Inflammatory macrophage (primary cell): ENCODE data around the gene KRTAP10-11.
"Not testable (repeated sequence)": the region's sequence is repeated elsewhere in the genome, so short reads cannot be mapped to it uniquely, and the experiment has no call there.

Experiments used
- DNase-seq, 2 donors: peaks; one replicate each; pipeline ENCODE4 v3.0.0-alpha.2; 2020 to 2022

The KRTAP10-11 gene

DNA sequence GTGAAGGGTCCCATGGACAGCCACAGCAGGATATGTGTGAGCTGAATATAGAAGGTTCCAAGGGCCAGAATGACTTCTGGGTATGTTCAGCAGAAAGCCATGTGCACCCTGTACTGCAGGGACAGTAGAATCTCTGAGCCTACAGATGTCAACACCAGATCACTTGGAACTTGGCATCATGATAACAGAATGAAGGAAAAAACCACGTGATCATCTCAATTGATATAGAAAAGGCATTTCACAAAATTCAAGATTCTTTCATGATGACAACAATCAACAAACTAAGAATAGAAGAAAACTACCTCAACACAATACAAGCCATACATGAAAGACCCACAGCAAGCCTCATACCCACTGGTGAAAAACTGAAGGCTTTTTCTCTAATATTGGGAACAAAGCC, 21.4 kb downstream of the KRTAP10-11 start:
- DNase-seq, result no peak

DNA sequence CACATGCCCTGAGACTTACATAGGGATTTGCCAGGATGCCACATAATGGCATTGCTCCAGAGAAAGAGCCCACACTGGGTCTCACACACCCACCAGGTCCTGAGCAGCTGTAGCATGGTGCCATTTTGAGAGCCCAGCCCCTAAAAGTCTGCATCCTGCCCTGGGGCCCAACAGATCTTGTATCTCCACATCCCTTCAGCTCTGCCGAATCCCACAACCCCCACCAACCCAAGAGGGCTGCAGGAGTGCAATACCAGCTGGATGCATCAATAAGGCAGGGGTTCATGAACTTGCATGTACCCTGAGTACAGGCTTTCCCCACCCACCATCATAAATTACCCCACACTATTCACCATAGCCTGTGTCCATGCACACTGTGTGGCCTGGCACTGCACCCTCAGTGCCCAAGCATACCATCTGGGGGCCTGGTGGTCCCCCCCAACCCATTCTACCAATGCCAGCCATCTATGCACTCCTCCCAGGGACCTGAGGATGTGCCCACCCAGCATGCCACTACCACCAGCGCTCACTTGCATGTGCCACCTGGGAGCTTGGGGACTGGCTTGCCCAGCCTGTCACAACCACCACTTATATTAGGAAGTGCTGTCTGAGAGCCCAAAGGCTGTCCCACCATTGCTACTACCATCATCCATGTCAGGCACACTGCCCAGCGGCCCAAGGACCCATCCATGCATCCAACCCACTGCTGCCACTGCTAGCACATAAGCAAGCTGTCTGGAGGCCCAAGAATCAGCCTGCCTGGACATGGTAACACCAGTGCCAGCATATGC, 24.6 kb downstream of the KRTAP10-11 start:
- no peak for DNase-seq

- no peak for DNase-seq
Observed at GRCh38 chr21:44671911-44672310, 25.7 kb downstream of the KRTAP10-11 start.

- DNase-seq, result no peak
Observed at GRCh38 chr21:44677881-44678280, 31.7 kb downstream of the KRTAP10-11 start.

DNA sequence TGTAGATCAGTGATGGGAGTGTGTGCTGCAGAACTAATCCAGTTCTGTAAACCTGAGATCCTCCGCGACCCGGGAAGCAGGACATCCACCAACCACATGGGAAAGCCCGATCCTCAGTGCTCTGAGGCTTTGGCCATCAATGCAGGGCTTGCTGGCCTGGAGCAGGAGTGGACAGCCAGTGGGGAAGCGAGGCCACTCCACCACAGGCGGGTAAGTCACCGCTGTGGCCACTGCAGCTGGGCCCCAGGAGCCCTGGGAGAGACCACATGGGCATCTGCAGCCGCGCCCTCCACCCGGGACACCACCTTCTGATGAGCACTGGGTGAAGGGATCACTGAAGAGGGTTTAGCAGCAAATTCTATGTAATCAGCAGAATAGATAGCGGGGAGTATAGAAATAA, 34.9 kb downstream of the KRTAP10-11 start:
- DNase-seq, result no peak

GRCh38 chr21:44681861-44682579, 35.8 kb downstream of the KRTAP10-11 start, which contains the start of gene KRTAP12-1:
Gene KRTAP12-1, minus strand, starts transcription at chr21:44682163. Its CDS starts 40 bp downstream, at chr21:44682123.
- DNase-seq, result no peak

DNA sequence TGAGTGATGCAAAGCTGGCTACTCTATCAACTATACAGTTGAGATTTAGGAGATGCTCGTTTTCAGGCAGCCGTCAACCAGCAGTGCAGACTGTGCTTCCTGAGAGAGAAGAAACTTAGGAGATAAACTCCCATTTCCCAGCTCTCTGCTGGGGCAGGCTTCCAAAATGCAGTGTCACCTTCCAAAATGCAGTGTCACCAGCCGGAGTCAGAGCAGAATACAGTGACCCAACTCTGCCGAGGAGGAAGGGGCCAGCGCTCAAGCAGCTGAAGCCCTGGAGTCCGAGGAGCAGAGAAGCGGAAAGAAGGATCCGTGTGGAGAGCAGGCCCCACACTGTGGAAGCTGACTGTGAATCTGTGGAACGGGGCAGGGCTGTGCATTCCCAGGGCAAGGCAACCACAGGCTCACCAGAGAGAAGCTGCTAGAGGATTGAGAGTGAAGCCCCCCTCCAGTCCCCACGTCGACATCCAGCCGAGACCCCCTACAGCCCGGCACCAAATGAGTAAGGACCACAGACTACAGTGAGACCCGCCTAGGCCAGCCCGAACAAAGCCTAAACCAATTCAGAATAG, 36.5 kb downstream of the KRTAP10-11 start:
- DNase-seq, result no peak

GRCh38 chr21:44684077-44684476, 37.9 kb downstream of the KRTAP10-11 start:
- DNase-seq, result no peak

- no peak for DNase-seq
Observed at GRCh38 chr21:44684483-44684882, 38.3 kb downstream of the KRTAP10-11 start.

DNA sequence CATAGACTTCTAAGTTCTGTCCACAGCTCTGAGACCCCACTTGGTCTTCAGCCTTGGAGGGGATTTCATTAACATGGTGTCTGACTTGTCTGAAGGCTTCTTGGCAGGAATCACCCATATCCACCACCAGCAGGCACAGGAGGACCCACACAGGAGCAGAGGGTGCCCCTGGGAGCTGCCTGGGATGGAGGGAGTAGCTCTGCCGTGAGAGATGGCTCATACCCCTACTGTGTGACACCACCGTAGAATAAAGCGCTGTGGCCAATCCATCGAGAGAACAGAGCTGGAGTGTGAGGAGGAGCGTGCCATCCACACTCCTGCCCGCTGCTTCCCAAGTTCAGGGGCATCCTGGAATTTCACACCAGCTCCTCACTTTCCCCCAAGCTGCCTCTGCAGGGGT, 38.8 kb downstream of the KRTAP10-11 start:
- DNase-seq, result not testable (repeated sequence)

DNA sequence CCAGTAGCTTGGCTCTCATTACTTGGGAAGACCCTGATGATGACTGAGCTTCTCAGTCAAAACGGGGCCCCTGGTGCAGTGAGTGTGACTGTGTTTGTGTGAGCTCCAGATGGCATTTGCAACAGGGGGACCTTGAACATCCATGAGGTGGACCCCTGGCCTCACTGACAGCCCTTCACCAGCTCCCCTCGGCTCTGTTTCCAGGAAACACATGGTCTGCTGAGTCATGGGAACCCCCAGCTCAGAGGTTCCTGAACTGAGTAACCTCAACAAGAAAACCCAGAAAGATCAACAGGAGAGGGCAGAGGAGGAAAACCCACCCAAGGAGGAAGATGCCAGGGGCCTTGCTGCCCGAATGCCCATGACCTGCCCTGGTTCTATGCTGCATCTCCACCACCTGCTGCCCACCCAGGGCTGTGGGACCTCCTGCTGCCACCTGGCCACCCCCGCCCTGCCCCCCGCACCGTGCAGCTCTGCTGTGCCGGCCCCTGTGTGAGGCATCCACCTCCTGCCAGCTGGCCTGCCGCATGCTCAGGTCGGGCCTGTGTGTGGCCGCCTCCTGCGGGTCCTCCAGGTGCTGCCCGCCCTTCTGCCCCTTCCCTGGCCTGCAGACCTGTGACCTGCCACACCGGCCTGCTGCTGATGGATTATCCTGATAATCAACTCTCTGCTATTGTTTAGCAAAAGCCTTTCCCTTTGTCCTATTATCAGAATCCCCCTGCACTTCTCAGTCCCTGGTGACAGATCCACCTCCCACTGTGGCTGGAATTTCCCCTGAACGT, 40.0 kb downstream of the KRTAP10-11 start:
- no peak for DNase-seq

GRCh38 chr21:44686843-44687561, 40.8 kb downstream of the KRTAP10-11 start:
- DNase-seq, result no peak

- DNase-seq, result no peak
Observed at GRCh38 chr21:44687671-44688070, 41.5 kb downstream of the KRTAP10-11 start.

DNA sequence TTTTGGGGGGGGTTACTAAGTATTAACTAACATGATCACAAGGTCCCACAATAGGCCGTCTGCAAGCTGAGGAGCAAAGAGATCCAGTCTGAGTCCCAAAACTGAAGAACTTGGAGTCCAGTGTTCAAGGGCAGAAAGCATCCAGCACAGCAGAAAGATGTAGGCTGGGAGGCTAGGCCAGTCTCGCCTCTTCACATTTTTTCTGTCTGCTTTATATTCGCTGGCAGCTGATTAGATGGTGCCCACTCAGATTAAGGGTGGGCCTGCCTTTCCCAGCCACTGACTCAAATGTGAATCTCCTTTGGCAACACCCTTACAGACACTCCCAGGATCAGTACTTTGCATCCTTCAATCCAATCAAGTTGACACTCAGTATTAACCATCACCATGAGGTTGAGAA, 43.5 kb downstream of the KRTAP10-11 start:
- DNase-seq, result not testable (repeated sequence)

DNA sequence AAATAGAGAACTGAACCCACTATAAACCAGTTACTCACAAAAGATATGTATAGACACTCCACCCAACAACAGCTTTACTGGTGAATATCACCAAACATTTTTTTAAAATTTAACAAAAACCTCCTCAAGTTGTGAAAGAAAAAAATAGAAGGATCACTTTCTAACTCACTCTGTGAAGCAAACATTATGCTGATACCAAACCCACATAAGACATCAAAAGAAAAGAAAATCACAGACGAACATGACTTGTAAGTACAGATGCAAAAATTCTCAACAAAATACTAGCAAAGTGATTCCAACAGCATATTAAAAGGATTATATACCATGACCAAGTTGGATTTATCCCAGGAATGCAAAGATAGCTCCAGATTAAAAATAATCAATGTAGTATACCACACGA, 45.5 kb downstream of the KRTAP10-11 start:
- no peak for DNase-seq

DNA sequence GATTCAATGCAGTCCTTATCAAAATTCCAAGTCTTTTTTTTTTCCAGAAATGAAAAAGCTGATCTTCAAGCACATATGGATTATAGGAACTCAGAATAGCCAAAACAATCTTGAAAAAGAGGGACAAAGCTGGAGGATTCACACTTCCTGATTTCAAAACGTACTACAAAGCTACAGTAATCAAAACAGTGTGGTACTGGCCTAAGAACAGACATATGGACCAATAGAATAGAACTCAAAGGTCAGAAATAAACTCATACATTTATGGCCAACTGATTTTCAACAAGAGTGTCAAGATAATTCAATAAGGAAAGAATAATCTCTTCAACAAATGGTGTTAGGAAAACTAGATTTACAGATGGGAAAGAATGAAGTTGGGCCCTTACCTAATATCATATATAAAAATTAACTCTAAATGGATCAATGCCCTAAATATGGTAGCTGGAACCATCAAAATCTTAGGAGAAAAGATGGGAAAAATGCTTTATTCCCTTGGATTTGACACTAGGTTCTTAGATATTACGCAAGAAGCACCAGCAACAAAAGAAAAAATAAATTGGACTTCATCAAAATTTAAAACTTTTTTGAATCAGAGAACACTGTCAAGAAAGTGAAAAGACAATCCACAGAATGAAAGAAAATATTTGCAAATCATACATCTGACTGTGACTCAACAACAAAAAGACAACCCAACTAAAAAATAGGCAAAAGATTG, 46.7 kb downstream of the KRTAP10-11 start:
- DNase-seq, result no peak

DNA sequence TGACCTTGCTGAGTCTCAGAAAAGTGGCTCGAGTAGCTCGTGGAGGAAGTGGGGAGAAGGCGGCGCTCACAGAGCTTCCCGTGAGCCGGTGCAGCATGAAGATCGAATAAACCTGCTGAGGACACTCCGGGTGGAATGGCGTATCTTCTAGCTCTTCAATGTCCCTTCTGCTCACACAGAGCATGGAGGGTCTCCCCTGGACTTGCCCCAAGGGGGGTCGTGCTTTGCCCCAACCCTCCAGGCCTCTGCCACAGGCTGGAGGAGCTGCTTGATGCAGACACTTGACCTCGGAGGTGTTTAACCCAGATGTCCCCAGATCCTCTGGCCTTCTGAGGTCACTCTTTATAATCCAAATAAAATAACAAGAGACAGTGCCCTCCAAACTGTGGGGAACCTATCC, 48.6 kb downstream of the KRTAP10-11 start:
- DNase-seq, result no peak

GRCh38 chr21:44695184-44695583, 49.0 kb downstream of the KRTAP10-11 start:
- no peak for DNase-seq

GRCh38 chr21:44695641-44696040, 49.4 kb downstream of the KRTAP10-11 start:
- no peak for DNase-seq

- no peak for DNase-seq
Observed at GRCh38 chr21:44696572-44696971, 50.4 kb downstream of the KRTAP10-11 start.
